ENCODE data around the gene LRBA. TPM values are rescaled to one million over a fixed set of nuclear protein-coding genes. Genes with fewer than 3 reads are reported as not detected.
"Not testable (repeated sequence)": the region's sequence is repeated elsewhere in the genome, so short reads cannot be mapped to it uniquely, and the experiment has no call there.

The LRBA gene, protein sequence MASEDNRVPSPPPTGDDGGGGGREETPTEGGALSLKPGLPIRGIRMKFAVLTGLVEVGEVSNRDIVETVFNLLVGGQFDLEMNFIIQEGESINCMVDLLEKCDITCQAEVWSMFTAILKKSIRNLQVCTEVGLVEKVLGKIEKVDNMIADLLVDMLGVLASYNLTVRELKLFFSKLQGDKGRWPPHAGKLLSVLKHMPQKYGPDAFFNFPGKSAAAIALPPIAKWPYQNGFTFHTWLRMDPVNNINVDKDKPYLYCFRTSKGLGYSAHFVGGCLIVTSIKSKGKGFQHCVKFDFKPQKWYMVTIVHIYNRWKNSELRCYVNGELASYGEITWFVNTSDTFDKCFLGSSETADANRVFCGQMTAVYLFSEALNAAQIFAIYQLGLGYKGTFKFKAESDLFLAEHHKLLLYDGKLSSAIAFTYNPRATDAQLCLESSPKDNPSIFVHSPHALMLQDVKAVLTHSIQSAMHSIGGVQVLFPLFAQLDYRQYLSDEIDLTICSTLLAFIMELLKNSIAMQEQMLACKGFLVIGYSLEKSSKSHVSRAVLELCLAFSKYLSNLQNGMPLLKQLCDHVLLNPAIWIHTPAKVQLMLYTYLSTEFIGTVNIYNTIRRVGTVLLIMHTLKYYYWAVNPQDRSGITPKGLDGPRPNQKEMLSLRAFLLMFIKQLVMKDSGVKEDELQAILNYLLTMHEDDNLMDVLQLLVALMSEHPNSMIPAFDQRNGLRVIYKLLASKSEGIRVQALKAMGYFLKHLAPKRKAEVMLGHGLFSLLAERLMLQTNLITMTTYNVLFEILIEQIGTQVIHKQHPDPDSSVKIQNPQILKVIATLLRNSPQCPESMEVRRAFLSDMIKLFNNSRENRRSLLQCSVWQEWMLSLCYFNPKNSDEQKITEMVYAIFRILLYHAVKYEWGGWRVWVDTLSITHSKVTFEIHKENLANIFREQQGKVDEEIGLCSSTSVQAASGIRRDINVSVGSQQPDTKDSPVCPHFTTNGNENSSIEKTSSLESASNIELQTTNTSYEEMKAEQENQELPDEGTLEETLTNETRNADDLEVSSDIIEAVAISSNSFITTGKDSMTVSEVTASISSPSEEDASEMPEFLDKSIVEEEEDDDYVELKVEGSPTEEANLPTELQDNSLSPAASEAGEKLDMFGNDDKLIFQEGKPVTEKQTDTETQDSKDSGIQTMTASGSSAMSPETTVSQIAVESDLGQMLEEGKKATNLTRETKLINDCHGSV (N-terminal part only)
- total RNA-seq (10 to 100 TPM; 15.2 to 31.2 (median 25.8) TPM), polyA plus RNA-seq (1 to 10 TPM; 6.2 to 7.1 TPM)
- long read RNA-seq, donor 1, partial matches to known transcripts = 2 of 8 reads
- long read RNA-seq, donor 1, other reads (novel, unspliced or antisense) = 6 of 8 reads
- long read RNA-seq, donor 2, partial matches to known transcripts = 4 of 7 reads
- long read RNA-seq, donor 2, other reads (novel, unspliced or antisense) = 3 of 7 reads
- long read RNA-seq, donor 3, partial matches to known transcripts = 14 of 18 reads
- long read RNA-seq, donor 3, other reads (novel, unspliced or antisense) = 4 of 18 reads

DNA sequence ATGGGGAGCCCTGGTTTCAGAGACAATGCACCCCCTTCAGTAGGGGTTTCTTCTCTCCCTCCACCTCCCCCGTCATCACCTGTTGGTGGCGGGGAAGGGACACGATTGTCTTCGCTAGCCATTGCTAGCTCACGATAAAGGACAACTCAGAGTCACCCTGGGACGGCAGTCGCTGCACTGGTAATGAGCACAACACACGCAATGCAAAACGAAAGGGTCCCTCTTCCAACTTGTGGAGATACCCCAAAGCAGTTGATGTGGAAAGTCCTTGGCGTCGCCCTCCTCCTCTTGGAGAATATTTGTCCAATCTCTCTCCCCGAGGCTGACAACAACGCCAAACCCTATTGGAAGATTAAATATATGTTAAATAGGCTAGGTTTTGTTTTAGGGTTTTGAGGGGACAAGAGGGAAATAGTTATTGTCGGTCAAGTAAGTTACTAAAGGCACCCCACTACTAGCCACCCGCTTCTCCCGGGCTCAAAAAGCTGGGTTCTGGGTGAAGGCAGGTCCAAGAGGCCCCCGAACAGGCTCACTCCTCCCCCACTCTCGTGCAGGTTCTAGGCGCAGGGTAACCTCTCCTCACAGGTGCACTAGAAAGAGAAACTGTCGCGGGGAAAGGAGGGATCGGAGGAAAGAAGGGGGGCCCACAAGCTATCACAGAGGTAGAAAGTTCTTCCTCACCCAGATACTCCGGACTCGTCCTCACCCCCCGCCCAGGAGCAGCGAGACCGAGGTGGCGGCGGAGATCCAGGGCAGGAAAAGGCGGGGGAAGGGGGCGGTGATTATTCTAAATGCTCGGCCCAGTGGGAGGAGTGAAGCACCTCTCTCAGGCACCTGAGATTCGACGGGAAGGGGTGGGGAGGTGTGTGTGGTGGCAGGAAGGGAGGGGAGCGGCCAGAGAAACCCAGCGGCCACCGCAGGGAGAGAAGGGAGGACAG, at the start of gene LRBA:
LRBA (minus strand) TSS at position 764 of the 938 bp plus-strand sequence; CDS start at position 122, 642 bp downstream.
- H3K4me1 ChIP-seq = peaks cover 0 to 34% (median 24%) of the 10 kb centered on the region in 9 donors
- TF ChIP-seq, protein P1, sequence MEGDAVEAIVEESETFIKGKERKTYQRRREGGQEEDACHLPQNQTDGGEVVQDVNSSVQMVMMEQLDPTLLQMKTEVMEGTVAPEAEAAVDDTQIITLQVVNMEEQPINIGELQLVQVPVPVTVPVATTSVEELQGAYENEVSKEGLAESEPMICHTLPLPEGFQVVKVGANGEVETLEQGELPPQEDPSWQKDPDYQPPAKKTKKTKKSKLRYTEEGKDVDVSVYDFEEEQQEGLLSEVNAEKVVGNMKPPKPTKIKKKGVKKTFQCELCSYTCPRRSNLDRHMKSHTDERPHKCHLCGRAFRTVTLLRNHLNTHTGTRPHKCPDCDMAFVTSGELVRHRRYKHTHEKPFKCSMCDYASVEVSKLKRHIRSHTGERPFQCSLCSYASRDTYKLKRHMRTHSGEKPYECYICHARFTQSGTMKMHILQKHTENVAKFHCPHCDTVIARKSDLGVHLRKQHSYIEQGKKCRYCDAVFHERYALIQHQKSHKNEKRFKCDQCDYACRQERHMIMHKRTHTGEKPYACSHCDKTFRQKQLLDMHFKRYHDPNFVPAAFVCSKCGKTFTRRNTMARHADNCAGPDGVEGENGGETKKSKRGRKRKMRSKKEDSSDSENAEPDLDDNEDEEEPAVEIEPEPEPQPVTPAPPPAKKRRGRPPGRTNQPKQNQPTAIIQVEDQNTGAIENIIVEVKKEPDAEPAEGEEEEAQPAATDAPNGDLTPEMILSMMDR (IDR thresholded peaks at IDR 0.05) = no peak
- peak within 1 kb of the TSS; percentile 64 to 95 (median 92) for H3K27ac ChIP-seq
- H3K36me3 ChIP-seq = peaks cover 0 to 4% (median 0%) of the 10 kb centered on the region in 9 donors
- H3K4me3 ChIP-seq = peak within 1 kb of the TSS; percentile 85 to 100 (median 100)
- ATAC-seq = peak; percentile 73 to 87 (median 78)
- intact Hi-C loops (cut with DNase I) = loop anchor here in 1 of 10 donors (5.0 kb wide), 1 partner anchor 83 kb away; the partner anchor contains the start of gene RPS3A
- peak; percentile 61 to 64 for DNase-seq
- no peaks in the 10 kb centered on the region for H3K9me3 ChIP-seq
- no peaks in the 10 kb centered on the region for H3K27me3 ChIP-seq
- 0 to 1% methylated on average over 35 to 37 of the region's 37 CpGs for WGBS, 2 donors

DNA sequence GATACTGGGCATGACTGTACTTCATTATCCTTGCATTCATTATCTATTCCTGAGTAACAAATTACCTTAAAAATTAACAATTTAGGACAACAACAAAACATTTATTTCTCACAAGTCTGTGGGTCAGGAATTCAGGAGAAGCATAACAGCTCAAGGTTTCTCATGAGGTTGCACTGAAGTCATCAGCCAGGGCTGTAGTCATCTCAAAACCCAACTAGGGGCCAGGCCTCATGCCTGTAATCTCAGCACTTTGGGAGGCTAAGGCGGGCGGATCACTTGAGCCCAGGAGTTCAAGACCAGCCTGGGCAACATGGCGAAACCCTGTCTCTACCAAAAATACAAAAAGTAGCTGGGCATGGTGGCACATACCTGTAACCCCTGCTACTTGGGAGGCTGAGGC, 48.1 kb upstream of the LRBA start:
- H3K36me3 ChIP-seq; ATAC-seq; H3K27ac ChIP-seq; intact Hi-C loops (cut with DNase I); DNase-seq; H3K9me3 ChIP-seq; H3K4me1 ChIP-seq; H3K27me3 ChIP-seq; H3K4me3 ChIP-seq: not testable (repeated sequence)
- 95 to 97% methylated on average over 3 of the region's 3 CpGs for WGBS, 2 donors

DNA sequence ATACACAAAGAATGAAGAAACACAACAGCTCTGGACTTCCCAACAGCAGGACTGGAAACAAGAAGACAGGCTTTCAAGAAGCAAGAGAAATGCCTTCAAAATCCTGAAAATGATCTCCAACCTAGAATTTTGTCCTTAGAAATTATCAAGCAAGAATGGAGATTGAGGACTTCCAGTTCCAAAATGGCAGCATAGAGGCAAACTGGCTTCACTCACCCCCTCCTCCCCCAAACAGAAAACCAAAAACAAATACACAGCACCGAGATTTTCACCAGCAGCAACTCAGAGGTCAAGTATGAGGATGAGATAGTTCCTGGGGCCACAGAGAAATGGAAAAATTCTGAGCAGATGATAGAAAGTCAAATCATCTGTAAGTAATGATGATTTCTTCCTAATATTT, 40.5 kb upstream of the LRBA start:
- ATAC-seq (no peak), DNase-seq (no peak)
- no peaks in the 10 kb centered on the region for H3K9me3 ChIP-seq
- H3K36me3 ChIP-seq = no peaks in the 10 kb centered on the region
- intact Hi-C loops (cut with DNase I) = no loop called here
- WGBS, 2 donors = 41 to 55% methylated on average over 1 of the region's 1 CpG
- H3K4me3 ChIP-seq = no peak overlapping the region
- TF ChIP-seq, protein P1 (IDR thresholded peaks at IDR 0.05) = no peak
- no peaks in the 10 kb centered on the region for H3K27me3 ChIP-seq
- H3K27ac ChIP-seq = no peak overlapping the region
- no peaks in the 10 kb centered on the region for H3K4me1 ChIP-seq
